Calu3 (cell line): ENCODE results near the gene SAMD4A. TPM values are rescaled to one million over a fixed set of nuclear protein-coding genes. Genes with fewer than 3 reads are reported as not detected.

Source experiments
- BruUV-seq: library from RNA; stranded (reverse); fragments of 400-500 nt; replicated peaks from 2 replicates; lab custom pipeline; 2021; lab: Mats Ljungman, UMichigan
- CTCF ChIA-PET: fragments of 300-600 bp; sonication (Branson Sonifier 250); formaldehyde crosslinking; loops from one replicate; lab custom pipeline; 2022; ENCODE audit warnings: antibody characterized with exemption; lab: Charles Lee
- DNase-seq: peaks from one replicate; pipeline ENCODE4 v3.0.0; 2022
- H3K27ac Mint-ChIP-seq: one replicate; pipeline ENCODE4 v1.8.0; 2022; ENCODE audit warnings: mixed read lengths; ENCODE audit not compliant: unreplicated experiment
- H3K27me3 Mint-ChIP-seq: one replicate; pipeline ENCODE4 v1.8.0; 2022; ENCODE audit warnings: mixed read lengths; ENCODE audit not compliant: unreplicated experiment
- H3K36me3 Mint-ChIP-seq: one replicate; pipeline ENCODE4 v1.8.0; 2022; ENCODE audit warnings: mild to moderate bottlenecking, moderate library complexity, mixed read lengths; ENCODE audit not compliant: insufficient read depth, unreplicated experiment
- H3K4me1 Mint-ChIP-seq: one replicate; pipeline ENCODE4 v1.8.0; 2022; ENCODE audit warnings: mild to moderate bottlenecking, low read depth, mixed read lengths; ENCODE audit not compliant: unreplicated experiment
- H3K4me3 Mint-ChIP-seq: one replicate; pipeline ENCODE4 v1.8.0; 2022; ENCODE audit warnings: mild to moderate bottlenecking, low read depth, moderate library complexity, mixed read lengths; ENCODE audit not compliant: unreplicated experiment
- H3K9me3 Mint-ChIP-seq: one replicate; pipeline ENCODE4 v1.8.0; 2022; ENCODE audit warnings: low read depth, mixed read lengths; ENCODE audit not compliant: unreplicated experiment
- intact Hi-C: fragments of 100-400 bp; cut with micrococcal nuclease; formaldehyde crosslinking; loops from one replicate; pipeline ENCODE4 v1.10.0; 2022; ENCODE audit not compliant: unreplicated experiment
- total RNA-seq: library from RNA; stranded (reverse); gene quantifications from 2 replicates; pipeline ENCODE4 v1.2.3, GENCODE V29; 2022
- TF ChIP-seq, protein P1 (sequence below): fragments of 200-600 bp; IDR thresholded peaks from one replicate; pipeline ENCODE4 v1.8.0; 2022; ENCODE audit warnings: antibody characterized with exemption; ENCODE audit not compliant: unreplicated experiment

Gene SAMD4A
- total RNA-seq, 1 experiment from 2014 or later = 14.4 TPM

- H3K27ac Mint-ChIP-seq = no peak overlapping the region
- peaks cover 10% of the 10 kb centered on the region for H3K36me3 Mint-ChIP-seq
- H3K4me1 Mint-ChIP-seq = peaks cover 11% of the 10 kb centered on the region
- TF ChIP-seq, protein P1, sequence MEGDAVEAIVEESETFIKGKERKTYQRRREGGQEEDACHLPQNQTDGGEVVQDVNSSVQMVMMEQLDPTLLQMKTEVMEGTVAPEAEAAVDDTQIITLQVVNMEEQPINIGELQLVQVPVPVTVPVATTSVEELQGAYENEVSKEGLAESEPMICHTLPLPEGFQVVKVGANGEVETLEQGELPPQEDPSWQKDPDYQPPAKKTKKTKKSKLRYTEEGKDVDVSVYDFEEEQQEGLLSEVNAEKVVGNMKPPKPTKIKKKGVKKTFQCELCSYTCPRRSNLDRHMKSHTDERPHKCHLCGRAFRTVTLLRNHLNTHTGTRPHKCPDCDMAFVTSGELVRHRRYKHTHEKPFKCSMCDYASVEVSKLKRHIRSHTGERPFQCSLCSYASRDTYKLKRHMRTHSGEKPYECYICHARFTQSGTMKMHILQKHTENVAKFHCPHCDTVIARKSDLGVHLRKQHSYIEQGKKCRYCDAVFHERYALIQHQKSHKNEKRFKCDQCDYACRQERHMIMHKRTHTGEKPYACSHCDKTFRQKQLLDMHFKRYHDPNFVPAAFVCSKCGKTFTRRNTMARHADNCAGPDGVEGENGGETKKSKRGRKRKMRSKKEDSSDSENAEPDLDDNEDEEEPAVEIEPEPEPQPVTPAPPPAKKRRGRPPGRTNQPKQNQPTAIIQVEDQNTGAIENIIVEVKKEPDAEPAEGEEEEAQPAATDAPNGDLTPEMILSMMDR = no peak
- CTCF ChIA-PET = interaction anchor here (0.6 kb wide), 1 partner anchor 78 kb away, joined by 6 read pairs; no protein-coding TSS in a partner anchor
- H3K9me3 Mint-ChIP-seq = no peaks in the 10 kb centered on the region
- intact Hi-C loops = no loop called here
- no peak overlapping the region for H3K4me3 Mint-ChIP-seq
- no TSS peak for BruUV-seq
- no peak for DNase-seq
- no peaks in the 10 kb centered on the region for H3K27me3 Mint-ChIP-seq
Observed at GRCh38 chr14:54840798-54841197, 273.9 kb downstream of the SAMD4A start.

Other genes starting within 250 kb of the SAMD4A start
- 41.1 and 50.3 TPM in 2 replicates for gene CDKN3, start 170.1 kb upstream of the SAMD4A start, total RNA-seq
- gene CNIH1, start 125.8 kb upstream of the SAMD4A start, total RNA-seq = 118 and 123 TPM in 2 replicates
- 39.2 and 43.0 TPM in 2 replicates for gene GMFB, start 78.1 kb upstream of the SAMD4A start, total RNA-seq
- gene CGRRF1, start 57.2 kb upstream of the SAMD4A start, total RNA-seq = 8.6 and 12.4 TPM in 2 replicates